DOHH2 (cell line): ENCODE measurements around the gene SLC3A2.

Experiments used
- EZH2phosphoT487 ChIP-seq: fragments of 200-600 bp; sonication (generic); IDR thresholded peaks from 2 replicates; pipeline ENCODE4 v1.6.1; 2017; ENCODE audit warnings: borderline replicate concordance, mild to moderate bottlenecking, antibody characterized with exemption, low read length, moderate library complexity, mixed read lengths
- TF ChIP-seq, protein P1 (sequence below): fragments of 200-600 bp; sonication (generic); IDR thresholded peaks from one replicate; pipeline ENCODE4 v1.5.1; 2014; ENCODE audit warnings: antibody characterized with exemption, mild to moderate bottlenecking, low read depth, low read length; ENCODE audit not compliant: poor library complexity, severe bottlenecking

DNA sequence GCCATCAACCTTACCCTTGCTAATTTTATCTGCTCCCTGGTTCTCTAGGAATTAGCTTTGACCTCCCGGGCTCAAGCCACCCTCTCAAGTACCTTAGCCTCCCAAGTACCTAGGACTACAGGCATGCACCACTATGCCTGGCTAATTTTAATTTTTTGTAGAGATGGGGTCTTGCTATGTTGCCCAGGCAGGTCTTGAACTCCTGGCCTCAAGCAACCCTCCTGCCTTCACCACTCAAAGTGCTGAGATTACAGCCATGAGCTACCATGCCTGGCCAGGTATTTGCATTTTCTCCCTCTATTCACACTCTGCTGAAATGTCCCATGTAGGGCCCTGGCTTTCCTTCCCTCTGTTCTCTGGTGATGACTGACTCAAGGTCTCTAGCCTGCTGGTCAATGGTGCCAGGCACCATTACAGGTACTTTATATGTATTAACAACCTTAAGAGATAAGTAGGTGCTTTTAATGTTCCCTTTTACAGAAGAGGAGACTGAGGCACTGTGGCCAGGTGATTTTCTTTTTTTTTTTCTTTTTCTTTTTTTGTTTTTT lies 32.9 kb upstream of the SLC3A2 start:
- TF ChIP-seq, protein P1, sequence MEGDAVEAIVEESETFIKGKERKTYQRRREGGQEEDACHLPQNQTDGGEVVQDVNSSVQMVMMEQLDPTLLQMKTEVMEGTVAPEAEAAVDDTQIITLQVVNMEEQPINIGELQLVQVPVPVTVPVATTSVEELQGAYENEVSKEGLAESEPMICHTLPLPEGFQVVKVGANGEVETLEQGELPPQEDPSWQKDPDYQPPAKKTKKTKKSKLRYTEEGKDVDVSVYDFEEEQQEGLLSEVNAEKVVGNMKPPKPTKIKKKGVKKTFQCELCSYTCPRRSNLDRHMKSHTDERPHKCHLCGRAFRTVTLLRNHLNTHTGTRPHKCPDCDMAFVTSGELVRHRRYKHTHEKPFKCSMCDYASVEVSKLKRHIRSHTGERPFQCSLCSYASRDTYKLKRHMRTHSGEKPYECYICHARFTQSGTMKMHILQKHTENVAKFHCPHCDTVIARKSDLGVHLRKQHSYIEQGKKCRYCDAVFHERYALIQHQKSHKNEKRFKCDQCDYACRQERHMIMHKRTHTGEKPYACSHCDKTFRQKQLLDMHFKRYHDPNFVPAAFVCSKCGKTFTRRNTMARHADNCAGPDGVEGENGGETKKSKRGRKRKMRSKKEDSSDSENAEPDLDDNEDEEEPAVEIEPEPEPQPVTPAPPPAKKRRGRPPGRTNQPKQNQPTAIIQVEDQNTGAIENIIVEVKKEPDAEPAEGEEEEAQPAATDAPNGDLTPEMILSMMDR, result no peak
- TF ChIP-seq EZH2phosphoT487, result no peak
